ENCODE data around the gene NEK7. TPM values are rescaled to one million over a fixed set of nuclear protein-coding genes. Genes with fewer than 3 reads are reported as not detected.

Gene NEK7
- total RNA-seq, 3 donors from 2014 or later (not counting 1 experiment from before 2014, with no cell fraction given) = 34.1 to 57.5 (median 42.1) TPM

DNA sequence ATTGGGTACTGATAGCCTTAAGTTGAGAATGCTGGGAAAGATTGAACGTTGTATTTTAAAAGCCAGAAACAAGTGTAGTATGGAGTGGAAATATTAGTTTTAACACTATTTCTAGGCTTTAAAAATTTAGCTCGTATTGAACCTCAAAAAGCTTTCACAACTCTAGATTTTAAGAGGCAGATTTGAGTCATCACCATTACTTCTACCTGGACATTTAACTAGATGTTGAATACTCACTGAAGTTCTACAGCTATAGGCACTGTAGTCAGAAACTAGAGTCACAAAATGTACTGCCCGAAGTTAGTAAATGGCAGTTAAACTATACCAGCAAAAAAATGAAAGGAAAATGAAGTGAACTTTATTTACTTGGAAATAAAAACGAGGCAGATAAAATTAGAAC is 96.5 kb downstream of the NEK7 start:
- Mint-ChIP-seq H3K36me3 (no peaks in the 10 kb centered on the region), H3K27ac (peak overlapping the region in 1 of 2 donors; percentile 57), H3K27me3 (ENCODE audit: low read depth in 2 of 2) (no peaks in the 10 kb centered on the region), H3K9me3 (no peaks in the 10 kb centered on the region), H3K4me1 (peaks cover 55 to 57% of the 10 kb centered on the region in 2 donors), H3K4me3 (no peak overlapping the region)
- Histone ChIP-seq H3K9me3 (ENCODE audit: control insufficient read depth, insufficient read depth, low read length) (no peaks in the 10 kb centered on the region), H3K4me1 (ENCODE audit: control insufficient read depth, insufficient read depth, low read length) (peaks cover 3% of the 10 kb centered on the region), H3K4me3 (ENCODE audit: low read length) (no peak overlapping the region), H3K27me3 (ENCODE audit: control insufficient read depth, insufficient read depth, low read length) (no peaks in the 10 kb centered on the region), H3K27ac (ENCODE audit: low read length) (no peak overlapping the region), H3K36me3 (ENCODE audit: control insufficient read depth, insufficient read depth, low read length) (no peaks in the 10 kb centered on the region)
- TF ChIP-seq, protein P1, sequence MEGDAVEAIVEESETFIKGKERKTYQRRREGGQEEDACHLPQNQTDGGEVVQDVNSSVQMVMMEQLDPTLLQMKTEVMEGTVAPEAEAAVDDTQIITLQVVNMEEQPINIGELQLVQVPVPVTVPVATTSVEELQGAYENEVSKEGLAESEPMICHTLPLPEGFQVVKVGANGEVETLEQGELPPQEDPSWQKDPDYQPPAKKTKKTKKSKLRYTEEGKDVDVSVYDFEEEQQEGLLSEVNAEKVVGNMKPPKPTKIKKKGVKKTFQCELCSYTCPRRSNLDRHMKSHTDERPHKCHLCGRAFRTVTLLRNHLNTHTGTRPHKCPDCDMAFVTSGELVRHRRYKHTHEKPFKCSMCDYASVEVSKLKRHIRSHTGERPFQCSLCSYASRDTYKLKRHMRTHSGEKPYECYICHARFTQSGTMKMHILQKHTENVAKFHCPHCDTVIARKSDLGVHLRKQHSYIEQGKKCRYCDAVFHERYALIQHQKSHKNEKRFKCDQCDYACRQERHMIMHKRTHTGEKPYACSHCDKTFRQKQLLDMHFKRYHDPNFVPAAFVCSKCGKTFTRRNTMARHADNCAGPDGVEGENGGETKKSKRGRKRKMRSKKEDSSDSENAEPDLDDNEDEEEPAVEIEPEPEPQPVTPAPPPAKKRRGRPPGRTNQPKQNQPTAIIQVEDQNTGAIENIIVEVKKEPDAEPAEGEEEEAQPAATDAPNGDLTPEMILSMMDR (IDR thresholded peaks at IDR 0.05) = no peak
- ATAC-seq = no peak
- intact Hi-C loops (cut with micrococcal nuclease) = loop anchor here (1.0 kb wide), 1 partner anchor 10 kb away; no protein-coding TSS in a partner anchor
- no peak for DNase-seq
- 66% methylated on average over 3 of the region's 4 CpGs for WGBS (ENCODE audit: insufficient coverage)

DNA sequence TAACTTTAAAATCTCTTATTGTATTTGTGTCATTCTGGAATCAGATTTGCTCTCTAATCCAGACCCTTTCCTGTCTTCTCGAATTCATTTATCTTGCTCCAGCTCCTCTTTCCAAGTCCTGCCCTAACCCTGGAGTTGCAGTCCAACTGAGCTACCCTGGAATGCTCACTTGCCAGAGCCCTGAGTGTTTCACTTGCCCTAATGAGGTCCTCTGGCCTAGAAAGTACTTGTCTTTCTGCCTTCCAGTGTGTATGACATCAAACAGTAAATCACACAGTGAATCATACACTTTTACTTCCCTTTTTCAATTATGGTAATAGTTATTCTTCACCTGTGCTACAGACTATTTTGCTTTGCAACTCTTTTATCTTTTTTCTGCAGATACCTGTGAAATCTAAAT is 96.9 kb downstream of the NEK7 start:
- H3K4me3 ChIP-seq (ENCODE audit: low read length) = no peak overlapping the region
- DNase-seq = no peak
- Mint-ChIP-seq H3K36me3 (no peaks in the 10 kb centered on the region), H3K27ac (peak overlapping the region; percentile 45 to 57), H3K27me3 (ENCODE audit: low read depth in 2 of 2) (no peaks in the 10 kb centered on the region), H3K4me3 (no peak overlapping the region), H3K9me3 (no peaks in the 10 kb centered on the region), H3K4me1 (peaks cover 51 to 54% of the 10 kb centered on the region in 2 donors)
- H3K27ac ChIP-seq (ENCODE audit: low read length) = peak overlapping the region; percentile 45
- no peaks in the 10 kb centered on the region for H3K9me3 ChIP-seq (ENCODE audit: control insufficient read depth, insufficient read depth, low read length)
- intact Hi-C loops (cut with micrococcal nuclease) = loop anchor here (1.0 kb wide), 1 partner anchor 10 kb away; no protein-coding TSS in a partner anchor
- 36% methylated on average over 1 of the region's 1 CpG for WGBS (ENCODE audit: insufficient coverage)
- no peaks in the 10 kb centered on the region for H3K27me3 ChIP-seq (ENCODE audit: control insufficient read depth, insufficient read depth, low read length)
- no peaks in the 10 kb centered on the region for H3K36me3 ChIP-seq (ENCODE audit: control insufficient read depth, insufficient read depth, low read length)
- H3K4me1 ChIP-seq (ENCODE audit: control insufficient read depth, insufficient read depth, low read length) = peaks cover 3% of the 10 kb centered on the region
- TF ChIP-seq, protein P1 (IDR thresholded peaks at IDR 0.05) = no peak
- peak in 1 of 3 donors; percentile 34 for ATAC-seq

DNA sequence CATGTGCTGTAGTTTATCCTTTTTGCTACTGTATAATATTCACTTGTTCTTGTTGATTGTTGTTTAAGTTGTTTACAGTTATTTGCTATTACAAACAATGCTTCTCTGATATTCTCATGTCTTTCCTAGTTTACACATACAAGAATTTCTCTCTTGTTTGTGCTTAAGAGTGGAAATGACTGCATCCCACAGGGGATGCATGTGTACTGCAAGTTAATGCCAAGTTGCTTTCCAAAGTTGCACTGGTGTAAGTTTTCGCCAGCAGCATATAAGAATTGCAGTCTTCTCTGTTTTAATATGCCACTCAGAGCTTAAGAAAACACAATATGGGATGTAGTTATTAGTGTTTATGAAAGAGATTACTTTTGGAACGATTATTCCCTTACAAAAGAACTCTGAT is 97.7 kb downstream of the NEK7 start:
- H3K36me3 Mint-ChIP-seq = no peaks in the 10 kb centered on the region
- no peak overlapping the region for H3K4me3 Mint-ChIP-seq
- TF ChIP-seq, protein P1 (IDR thresholded peaks at IDR 0.05) = no peak
- H3K27ac ChIP-seq (ENCODE audit: low read length) = no peak overlapping the region
- intact Hi-C loops (cut with micrococcal nuclease) = no loop called here
- 100% methylated on average over 1 of the region's 2 CpGs for WGBS (ENCODE audit: insufficient coverage)
- DNase-seq = peak in 1 of 2 donors; percentile 26
- no peak overlapping the region for H3K4me3 ChIP-seq (ENCODE audit: low read length)
- H3K4me1 Mint-ChIP-seq = peaks cover 51 to 61% of the 10 kb centered on the region in 2 donors
- no peak for ATAC-seq
- H3K27me3 Mint-ChIP-seq (ENCODE audit: low read depth in 2 of 2) = no peaks in the 10 kb centered on the region
- H3K36me3 ChIP-seq (ENCODE audit: control insufficient read depth, insufficient read depth, low read length) = no peaks in the 10 kb centered on the region
- no peaks in the 10 kb centered on the region for H3K9me3 Mint-ChIP-seq
- no peaks in the 10 kb centered on the region for H3K9me3 ChIP-seq (ENCODE audit: control insufficient read depth, insufficient read depth, low read length)
- peaks cover 3% of the 10 kb centered on the region for H3K4me1 ChIP-seq (ENCODE audit: control insufficient read depth, insufficient read depth, low read length)
- no peaks in the 10 kb centered on the region for H3K27me3 ChIP-seq (ENCODE audit: control insufficient read depth, insufficient read depth, low read length)
- H3K27ac Mint-ChIP-seq = peak overlapping the region; percentile 29 to 45

DNA sequence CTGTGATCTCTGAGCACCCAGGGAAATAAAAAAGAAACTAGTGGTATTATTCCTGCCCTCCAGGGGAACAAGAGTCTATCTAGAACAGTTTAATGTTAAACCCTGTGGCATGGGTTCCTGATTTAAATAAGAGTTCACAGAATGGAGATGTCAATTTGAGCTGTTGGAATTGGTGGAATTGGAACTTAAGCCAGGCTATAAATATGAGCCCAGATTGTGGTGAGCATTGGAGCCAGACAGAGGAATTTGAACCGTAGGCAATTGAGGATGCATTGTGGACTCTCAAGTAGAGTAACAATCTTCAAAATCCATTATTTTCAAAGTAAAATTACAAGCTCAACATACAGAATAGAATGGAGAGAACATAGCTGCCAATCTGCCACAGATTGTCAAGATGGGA is 98.2 kb downstream of the NEK7 start:
- peak overlapping the region; percentile 29 to 35 for H3K27ac Mint-ChIP-seq
- intact Hi-C loops (cut with micrococcal nuclease) = no loop called here
- WGBS (ENCODE audit: insufficient coverage) = 80% methylated on average over 1 of the region's 1 CpG

More for the DNA sequence above, 98.2 kb downstream of the NEK7 start:
- ATAC-seq = no peak
- Histone ChIP-seq H3K36me3 (ENCODE audit: control insufficient read depth, insufficient read depth, low read length) (no peaks in the 10 kb centered on the region), H3K27ac (ENCODE audit: low read length) (no peak overlapping the region), H3K4me3 (ENCODE audit: low read length) (no peak overlapping the region), H3K27me3 (ENCODE audit: control insufficient read depth, insufficient read depth, low read length) (no peaks in the 10 kb centered on the region), H3K9me3 (ENCODE audit: control insufficient read depth, insufficient read depth, low read length) (no peaks in the 10 kb centered on the region), H3K4me1 (ENCODE audit: control insufficient read depth, insufficient read depth, low read length) (peaks cover 3% of the 10 kb centered on the region)
- Mint-ChIP-seq H3K36me3 (no peaks in the 10 kb centered on the region), H3K9me3 (no peaks in the 10 kb centered on the region), H3K4me3 (no peak overlapping the region), H3K4me1 (peaks cover 53 to 64% of the 10 kb centered on the region in 2 donors), H3K27me3 (ENCODE audit: low read depth in 2 of 2) (no peaks in the 10 kb centered on the region)
- TF ChIP-seq, protein P1 (IDR thresholded peaks at IDR 0.05) = no peak
- DNase-seq = no peak

Measured in natural killer cell (primary cell).